ENCODE data around the gene PACRG. TPM values are rescaled to one million over a fixed set of nuclear protein-coding genes. Genes with fewer than 3 reads are reported as not detected.

Gene PACRG
- polyA plus RNA-seq, 3 donors, result not detected

- H3K4me3 Mint-ChIP-seq, result no peak overlapping the region
- no peaks in the 10 kb centered on the region for H3K4me1 ChIP-seq (ENCODE audit: control insufficient read depth in 1 of 2, insufficient read depth in 2 of 2, low read length in 2 of 2)
- H3K9me3 ChIP-seq (replicated peaks in 1 of 2; ENCODE audit: control insufficient read depth in 1 of 2, insufficient read depth in 1 of 2, low read length in 2 of 2), result peaks cover 16 to 22% of the 10 kb centered on the region in 2 donors
- H3K27me3 Mint-ChIP-seq (ENCODE audit: low read depth in 3 of 3), result peaks cover 0 to 2% (median 0%) of the 10 kb centered on the region in 3 donors
- no peaks in the 10 kb centered on the region for H3K36me3 ChIP-seq (replicated peaks in 1 of 2; ENCODE audit: control insufficient read depth in 1 of 2, insufficient read depth in 2 of 2, low read length in 2 of 2)
- intact Hi-C loops (cut with micrococcal nuclease), result no loop called here
- no peaks in the 10 kb centered on the region for H3K4me1 Mint-ChIP-seq
- no peaks in the 10 kb centered on the region for H3K36me3 Mint-ChIP-seq
- WGBS (ENCODE audit: insufficient coverage), result 83% methylated on average over 1 of the region's 8 CpGs
- TF ChIP-seq, protein P1, sequence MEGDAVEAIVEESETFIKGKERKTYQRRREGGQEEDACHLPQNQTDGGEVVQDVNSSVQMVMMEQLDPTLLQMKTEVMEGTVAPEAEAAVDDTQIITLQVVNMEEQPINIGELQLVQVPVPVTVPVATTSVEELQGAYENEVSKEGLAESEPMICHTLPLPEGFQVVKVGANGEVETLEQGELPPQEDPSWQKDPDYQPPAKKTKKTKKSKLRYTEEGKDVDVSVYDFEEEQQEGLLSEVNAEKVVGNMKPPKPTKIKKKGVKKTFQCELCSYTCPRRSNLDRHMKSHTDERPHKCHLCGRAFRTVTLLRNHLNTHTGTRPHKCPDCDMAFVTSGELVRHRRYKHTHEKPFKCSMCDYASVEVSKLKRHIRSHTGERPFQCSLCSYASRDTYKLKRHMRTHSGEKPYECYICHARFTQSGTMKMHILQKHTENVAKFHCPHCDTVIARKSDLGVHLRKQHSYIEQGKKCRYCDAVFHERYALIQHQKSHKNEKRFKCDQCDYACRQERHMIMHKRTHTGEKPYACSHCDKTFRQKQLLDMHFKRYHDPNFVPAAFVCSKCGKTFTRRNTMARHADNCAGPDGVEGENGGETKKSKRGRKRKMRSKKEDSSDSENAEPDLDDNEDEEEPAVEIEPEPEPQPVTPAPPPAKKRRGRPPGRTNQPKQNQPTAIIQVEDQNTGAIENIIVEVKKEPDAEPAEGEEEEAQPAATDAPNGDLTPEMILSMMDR (IDR thresholded peaks at IDR 0.05), result no peak
- H3K4me2 ChIP-seq (replicated peaks; ENCODE audit: extremely low read depth, low read length, poor library complexity, severe bottlenecking), result no peak overlapping the region
- no peaks in the 10 kb centered on the region for H4K20me1 ChIP-seq (ENCODE audit: insufficient read depth, low read length)
- no peak overlapping the region for H2AFZ ChIP-seq (ENCODE audit: insufficient read depth, low read depth, low read length, poor library complexity, severe bottlenecking)
- no peaks in the 10 kb centered on the region for H3K27me3 ChIP-seq (ENCODE audit: control insufficient read depth in 2 of 2, insufficient read depth in 2 of 2, low read length in 2 of 2)
- H3K9ac ChIP-seq (ENCODE audit: insufficient read depth, low read length, poor library complexity, severe bottlenecking), result no peak overlapping the region
- no peaks in the 10 kb centered on the region for H3K79me2 ChIP-seq (ENCODE audit: insufficient read depth, low read length)
- no peak overlapping the region for H3K4me3 ChIP-seq (replicated peaks in 1 of 3; ENCODE audit: low read depth in 2 of 3, low read length in 3 of 3)
- no peak for DNase-seq
- peaks cover 2 to 20% (median 15%) of the 10 kb centered on the region in 7 donors for H3K9me3 Mint-ChIP-seq
- H3K27ac Mint-ChIP-seq, result no peak overlapping the region
- no peak overlapping the region for H3K27ac ChIP-seq (ENCODE audit: low read depth in 1 of 2, low read length in 2 of 2)
Measured at GRCh38 chr6:162898011-162898410, 170.2 kb downstream of the PACRG start.

DNA sequence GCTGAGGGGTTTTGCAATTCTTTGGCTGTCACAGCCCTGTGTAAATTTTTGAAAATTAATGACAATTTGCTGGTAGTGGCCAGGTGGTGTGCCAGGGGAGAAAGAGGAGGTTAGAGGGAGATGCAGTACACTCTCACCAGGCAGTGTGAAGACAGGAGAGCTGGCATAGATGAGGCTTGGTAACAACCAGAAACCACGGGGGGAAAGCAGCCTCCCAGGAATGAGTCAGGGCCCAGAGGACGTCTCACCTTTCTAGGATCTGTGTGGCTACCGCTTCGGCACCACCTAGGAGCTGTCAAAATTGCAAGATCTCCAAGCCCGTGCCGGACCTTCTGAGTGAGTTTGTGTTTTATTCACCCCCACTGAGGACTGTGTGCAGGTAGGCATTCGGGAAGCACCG lies 171.4 kb downstream of the PACRG start:
- H3K4me3 ChIP-seq (replicated peaks in 1 of 3; ENCODE audit: low read depth in 2 of 3, low read length in 3 of 3), result no peak overlapping the region
- H3K27me3 ChIP-seq (ENCODE audit: control insufficient read depth in 2 of 2, insufficient read depth in 2 of 2, low read length in 2 of 2), result no peaks in the 10 kb centered on the region
- no peak overlapping the region for H3K27ac Mint-ChIP-seq

More for the DNA sequence above, 171.4 kb downstream of the PACRG start:
- no peaks in the 10 kb centered on the region for H3K4me1 ChIP-seq (ENCODE audit: control insufficient read depth in 1 of 2, insufficient read depth in 2 of 2, low read length in 2 of 2)
- Mint-ChIP-seq H3K36me3 (no peaks in the 10 kb centered on the region), H3K4me3 (no peak overlapping the region), H3K4me1 (no peaks in the 10 kb centered on the region), H3K27me3 (ENCODE audit: low read depth in 3 of 3) (peaks cover 0 to 2% (median 0%) of the 10 kb centered on the region in 3 donors), H3K9me3 (peaks cover 2 to 18% (median 10%) of the 10 kb centered on the region in 7 donors)
- 90% methylated on average over 6 of the region's 8 CpGs for WGBS (ENCODE audit: insufficient coverage)
- H2AFZ ChIP-seq (ENCODE audit: insufficient read depth, low read depth, low read length, poor library complexity, severe bottlenecking), result no peak overlapping the region
- no peaks in the 10 kb centered on the region for H3K79me2 ChIP-seq (ENCODE audit: insufficient read depth, low read length)
- H3K36me3 ChIP-seq (replicated peaks in 1 of 2; ENCODE audit: control insufficient read depth in 1 of 2, insufficient read depth in 2 of 2, low read length in 2 of 2), result no peaks in the 10 kb centered on the region
- TF ChIP-seq, protein P1 (IDR thresholded peaks at IDR 0.05), result no peak
- H3K9ac ChIP-seq (ENCODE audit: insufficient read depth, low read length, poor library complexity, severe bottlenecking), result no peak overlapping the region
- H3K4me2 ChIP-seq (replicated peaks; ENCODE audit: extremely low read depth, low read length, poor library complexity, severe bottlenecking), result no peak overlapping the region
- peaks cover 10 to 18% of the 10 kb centered on the region in 2 donors for H3K9me3 ChIP-seq (replicated peaks in 1 of 2; ENCODE audit: control insufficient read depth in 1 of 2, insufficient read depth in 1 of 2, low read length in 2 of 2)
- no peaks in the 10 kb centered on the region for H4K20me1 ChIP-seq (ENCODE audit: insufficient read depth, low read length)
- H3K27ac ChIP-seq (ENCODE audit: low read depth in 1 of 2, low read length in 2 of 2), result no peak overlapping the region
- no peak for DNase-seq
- intact Hi-C loops (cut with micrococcal nuclease), result no loop called here
